SK-N-SH (cell line): Measurements from ENCODE around the gene NEAT1. TPM values are rescaled to one million over a fixed set of nuclear protein-coding genes. Genes with fewer than 3 reads are reported as not detected.

Source experiments
- CTCF ChIA-PET: fragments of 300-600, 350-600 bp; formaldehyde crosslinking; extraction: SDS; loops from one replicate; lab custom pipeline; 2021; lab: Yijun Ruan, JAX
- POLR2A ChIA-PET: fragments of 350-600 bp; sonication (Branson Sonifier 250); formaldehyde crosslinking; extraction: SDS; loops from one replicate; lab custom pipeline; 2020; ENCODE audit warnings: antibody characterized with exemption, inconsistent platforms; lab: Yijun Ruan, JAX
- DNase-seq: peaks from one replicate; pipeline ENCODE4 v3.0.0; 2012
- H2AFZ ChIP-seq: fragments of 200-600 bp; sonication (generic); 2 replicates; pipeline ENCODE4 v1.8.1; 2016; ENCODE audit warnings: antibody characterized with exemption, mild to moderate bottlenecking, low read depth
- H3F3A ChIP-seq: fragments of 200-600 bp; sonication (generic); replicated peaks from 2 replicates; pipeline ENCODE3; 2016; ENCODE audit warnings: antibody characterized with exemption, mild to moderate bottlenecking; ENCODE audit not compliant: insufficient read depth
- H3K27ac ChIP-seq, 2 experiments: fragments of 200-500 bp in 1 of 2; fragments of 200-600 bp in 1 of 2; sonication (Bioruptor generic) in 1 of 2; sonication (generic), shearing (Covaris generic) in 1 of 2; 2 replicates each; pipeline versions ENCODE4 v1.5.1 to v1.6.1; 2014 to 2016; ENCODE audit warnings: low read depth in 2 of 2, inconsistent platforms in 1 of 2, low read length in 1 of 2, mild to moderate bottlenecking in 1 of 2, mixed read lengths in 1 of 2
- H3K27me3 ChIP-seq: fragments of 200-600 bp; sonication (generic), shearing (Covaris generic); 2 replicates; pipeline ENCODE4 v1.6.1; 2016; ENCODE audit warnings: mixed run types; ENCODE audit not compliant: insufficient read depth
- H3K36me3 ChIP-seq, 2 experiments: fragments of 200-500 bp in 1 of 2; fragments of 200-600 bp in 1 of 2; sonication (Bioruptor generic) in 1 of 2; sonication (generic) in 1 of 2; replicated peaks in 1 of 2; 2 replicates each; pipeline versions ENCODE3 to v1.5.1; 2014 to 2016; ENCODE audit warnings: low read length in 1 of 2, mild to moderate bottlenecking in 1 of 2; ENCODE audit not compliant: insufficient read depth in 2 of 2, control insufficient read depth in 1 of 2
- H3K4me1 ChIP-seq, 2 experiments: fragments of 200-500 bp in 1 of 2; fragments of 200-600 bp in 1 of 2; sonication (Bioruptor generic) in 1 of 2; sonication (generic), shearing (Covaris generic) in 1 of 2; 2 replicates each; pipeline versions ENCODE4 v1.5.1 to v1.6.1; 2014 to 2016; ENCODE audit warnings: low read depth in 1 of 2, low read length in 1 of 2, mixed run types in 1 of 2; ENCODE audit not compliant: insufficient read depth in 2 of 2, control insufficient read depth in 1 of 2
- H3K4me2 ChIP-seq: fragments of 200-600 bp; sonication (generic), shearing (Covaris generic); 2 replicates; pipeline ENCODE4 v1.6.1; 2017; ENCODE audit warnings: mixed run types
- H3K4me3 ChIP-seq, 2 experiments: fragments of 200-500 bp in 1 of 2; fragments of 200-600 bp in 1 of 2; sonication (Bioruptor generic) in 1 of 2; sonication (generic), shearing (Covaris generic) in 1 of 2; 2 replicates each; pipeline versions ENCODE4 v1.5.1 to v1.8.1; 2014 to 2016; ENCODE audit warnings: low read depth in 2 of 2, inconsistent platforms in 1 of 2, low read length in 1 of 2, mild to moderate bottlenecking in 1 of 2, mixed read lengths in 1 of 2, moderate library complexity in 1 of 2
- H3K79me2 ChIP-seq: fragments of 200-600 bp; sonication (generic); 2 replicates; pipeline ENCODE4 v1.8.1; 2017; ENCODE audit warnings: mild to moderate bottlenecking; ENCODE audit not compliant: insufficient read depth
- H3K9ac ChIP-seq: fragments of 200-600 bp; sonication (generic); 2 replicates; pipeline ENCODE4 v1.6.1; 2017; ENCODE audit warnings: mixed run types
- H3K9me2 ChIP-seq: fragments of 200-600 bp; sonication (generic); 2 replicates; pipeline ENCODE4 v1.6.1; 2017; ENCODE audit warnings: mixed run types
- H3K9me3 ChIP-seq: fragments of 200-600 bp; sonication (generic); 2 replicates; pipeline ENCODE4 v1.6.1; 2017; ENCODE audit warnings: mixed run types, mild to moderate bottlenecking, moderate library complexity
- H4K20me1 ChIP-seq: fragments of 200-600 bp; sonication (generic); 2 replicates; pipeline ENCODE4 v1.6.1; 2017; ENCODE audit warnings: mild to moderate bottlenecking, mixed run types; ENCODE audit not compliant: insufficient read depth
- FOSL2 ChIP-seq: IDR thresholded peaks from 2 replicates; pipeline ENCODE4 v1.4.0; 2012; ENCODE audit warnings: low read depth, mild to moderate bottlenecking, moderate library complexity, borderline replicate concordance
- JUND ChIP-seq: IDR thresholded peaks from 2 replicates; pipeline ENCODE4 v1.4.0; 2012
- MEF2A ChIP-seq: IDR thresholded peaks from 2 replicates; pipeline ENCODE4 v1.4.0; 2012; ENCODE audit warnings: low read depth, borderline replicate concordance
- NFIC ChIP-seq: IDR thresholded peaks from 2 replicates; pipeline ENCODE4 v1.4.0; 2012; ENCODE audit warnings: borderline replicate concordance
- NRF1 ChIP-seq: IDR thresholded peaks from 2 replicates; pipeline ENCODE4 v1.6.1; 2012; ENCODE audit warnings: low read depth, mild to moderate bottlenecking, low read length
- PBX3 ChIP-seq: IDR thresholded peaks from 2 replicates; pipeline ENCODE4; 2012
- POLR2AphosphoS5 ChIP-seq: IDR thresholded peaks from 2 replicates; pipeline ENCODE4 v1.6.1; 2012; ENCODE audit warnings: low read depth, low read length
- RAD21 ChIP-seq: IDR thresholded peaks from 2 replicates; pipeline ENCODE4 v1.6.1; 2012; ENCODE audit warnings: mild to moderate bottlenecking, low read length
- REST ChIP-seq: IDR thresholded peaks from 2 replicates; pipeline ENCODE4 v1.6.1; 2012; ENCODE audit warnings: mild to moderate bottlenecking, low read depth, low read length, moderate library complexity
- SIN3A ChIP-seq: IDR thresholded peaks from 2 replicates; pipeline ENCODE4 v1.6.1; 2012; ENCODE audit warnings: low read depth, mild to moderate bottlenecking, low read length, moderate library complexity, borderline replicate concordance
- TAF1 ChIP-seq: IDR thresholded peaks from 2 replicates; pipeline ENCODE4 v1.6.1; 2012; ENCODE audit warnings: low read depth, mild to moderate bottlenecking, low read length, moderate library complexity, borderline replicate concordance
- TCF12 ChIP-seq: IDR thresholded peaks from 2 replicates; pipeline ENCODE4 v1.4.0; 2012
- WGBS: methylation state at CpG from one replicate; pipeline ENCODE4 v1.1.6; 2017; ENCODE audit warnings: low lambda C conversion rate; 5-methylcytosine and 5-hydroxymethylcytosine counted together
- polyA plus RNA-seq, 3 experiments: library from polyadenylated mRNA; depleted of rRNA; stranded (reverse); fragments of >200 nt; gene quantifications; 2 replicates each; pipeline ENCODE4 v1.2.3, GENCODE V29; 2012

The NEAT1 gene
- polyA plus RNA-seq, 1 of the 3 experiments (the other 2 are of a cell fraction), result 435 TPM

DNA sequence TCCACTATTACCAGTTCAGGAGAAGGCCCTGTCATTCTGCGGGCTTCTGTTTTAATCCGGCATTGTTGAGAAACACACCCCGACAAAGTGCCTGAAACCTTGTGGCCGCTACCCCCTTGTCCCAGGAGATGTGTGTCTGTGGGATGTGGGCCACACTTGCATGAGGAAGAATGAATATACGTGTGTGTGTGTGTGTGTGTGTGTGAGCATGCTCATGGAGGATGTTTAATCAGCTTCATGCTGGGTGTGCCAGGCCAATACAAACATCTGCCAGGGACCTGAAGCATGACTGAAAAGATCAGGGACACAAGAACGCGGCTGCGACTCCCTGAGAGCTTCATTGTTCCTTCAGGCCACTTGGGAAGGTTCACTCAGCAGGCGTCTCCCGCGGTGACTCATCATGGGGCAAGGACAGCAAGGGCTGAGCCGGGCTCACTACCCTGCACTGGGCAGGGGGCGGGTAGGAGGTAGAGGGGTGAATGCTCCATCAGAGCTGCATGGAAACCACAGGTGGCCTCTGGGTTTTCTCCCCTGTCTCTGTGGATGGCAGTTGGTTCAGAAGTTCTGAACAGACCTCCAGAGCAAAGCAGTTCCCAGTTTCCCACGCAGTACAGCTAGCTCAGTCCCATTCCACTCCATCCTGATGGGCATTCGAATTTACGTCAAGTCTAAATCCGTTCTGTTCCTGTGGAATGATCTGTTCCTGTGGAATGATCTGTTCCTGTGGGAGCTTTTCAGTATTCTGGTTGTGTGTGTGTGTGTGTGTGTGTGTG lies 69.2 kb downstream of the NEAT1 start:
- Histone ChIP-seq H3K79me2 (peaks cover 75% of the 10 kb centered on the region), H3F3A (peaks cover 85% of the 10 kb centered on the region), H3K9ac (peak overlapping the region; percentile 95), H3K4me2 (peak overlapping the region; percentile 83), H3K27ac (peak overlapping the region; percentile 88 to 100), H3K9me2 (no peaks in the 10 kb centered on the region), H3K27me3 (no peaks in the 10 kb centered on the region), H3K4me3 (peak overlapping the region in 1 of 2 experiments; percentile 40; a peak in 2 of 4 replicates), H3K4me1 (peaks cover 77 to 83% of the 10 kb centered on the region in 2 experiments), H2AFZ (no peak overlapping the region), H3K9me3 (no peaks in the 10 kb centered on the region), H3K36me3 (no peaks in the 10 kb centered on the region), H4K20me1 (no peaks in the 10 kb centered on the region)
- 22% methylated on average over 16 of the region's 17 CpGs for WGBS
- ChIA-PET CTCF (interaction anchor here (0.7 to 8.3 kb wide), 12 partner anchors 11 to 76 kb away, joined by 3 to 58 read pairs (median 4); partner anchors contain the start of gene NEAT1), POLR2A (interaction anchor here (10.5 to 26.8 kb wide), 3 partner anchors 11 to 69 kb away, joined by 283 to 1027 read pairs (median 591); partner anchors contain the start of genes MALAT1 and NEAT1)
- DNase-seq, result no peak
- TF ChIP-seq SIN3A, result no peak
- no peak for TF ChIP-seq RAD21
- peak; percentile 25 for TF ChIP-seq PBX3
- TF ChIP-seq NFIC, result peak; percentile 14; the same call in 1 of the 2 replicates
- peak; percentile 76; the same call in 1 of the 2 replicates for TF ChIP-seq MEF2A
- peak; percentile 84 for TF ChIP-seq FOSL2
- peak; percentile 41 for TF ChIP-seq TCF12
- TF ChIP-seq POLR2AphosphoS5, result peak; percentile 63; the same call in 1 of the 2 replicates
- no peak for TF ChIP-seq TAF1
- peak; percentile 7; the same call in 1 of the 2 replicates for TF ChIP-seq NRF1
- TF ChIP-seq JUND, result peak; percentile 64
- TF ChIP-seq REST, result 0 out of 2 replicates have a peak, but pooled peaks have one; percentile 20
